MM.1S (cell line): Measurements from ENCODE around the gene PGM1.

Source experiments
- DNase-seq: peaks from one replicate; pipeline ENCODE4 v3.0.0-alpha.2; 2015
- H2AFZ ChIP-seq: fragments of 300-600 bp; sonication (generic); 2 replicates; pipeline ENCODE4 v1.6.0; 2016; ENCODE audit warnings: antibody characterized with exemption, low read length
- H3F3A ChIP-seq: fragments of 300-600 bp; sonication (generic); 2 replicates; pipeline ENCODE4 v1.6.1; 2016; ENCODE audit warnings: mild to moderate bottlenecking, antibody characterized with exemption, low read length, moderate library complexity, mixed read lengths; ENCODE audit not compliant: insufficient read depth
- H3K27ac ChIP-seq: fragments of 300-600 bp; sonication (generic); 2 replicates; pipeline ENCODE4 v1.5.1; 2016; ENCODE audit warnings: mild to moderate bottlenecking, low read length
- H3K27me3 ChIP-seq: fragments of 300-600 bp; sonication (generic); replicated peaks from 2 replicates; pipeline ENCODE4 v1.6.0; 2016; ENCODE audit warnings: low read length; ENCODE audit not compliant: insufficient read depth
- H3K36me3 ChIP-seq: fragments of 300-600 bp; sonication (generic); replicated peaks from 2 replicates; pipeline ENCODE4 v1.6.1; 2016; ENCODE audit warnings: mild to moderate bottlenecking, low read length, mixed read lengths; ENCODE audit not compliant: insufficient read depth
- H3K4me1 ChIP-seq: fragments of 300-600 bp; sonication (generic); 2 replicates; pipeline ENCODE4 v1.6.1; 2016; ENCODE audit warnings: low read length, mixed read lengths
- H3K4me2 ChIP-seq: fragments of 300-600 bp; sonication (generic); 2 replicates; pipeline ENCODE4 v1.6.0; 2016; ENCODE audit warnings: low read depth, low read length
- H3K4me3 ChIP-seq: fragments of 300-600 bp; sonication (generic); 2 replicates; pipeline ENCODE4 v1.5.1; 2016; ENCODE audit warnings: low read length, mixed read lengths
- H3K79me2 ChIP-seq: fragments of 300-600 bp; sonication (generic); 2 replicates; pipeline ENCODE4 v1.6.1; 2016; ENCODE audit warnings: mixed run types, low read length, mixed read lengths
- H3K9ac ChIP-seq: fragments of 300-600 bp; sonication (generic); 2 replicates; pipeline ENCODE4 v1.6.1; 2016; ENCODE audit warnings: low read length, mixed read lengths
- H3K9me2 ChIP-seq: fragments of 300-600 bp; sonication (generic); replicated peaks from 2 replicates; pipeline ENCODE4 v1.6.1; 2016; ENCODE audit warnings: mild to moderate bottlenecking, low read length, mixed read lengths; ENCODE audit not compliant: insufficient read depth
- H3K9me3 ChIP-seq: fragments of 300-600 bp; sonication (generic); replicated peaks from 2 replicates; pipeline ENCODE4 v1.6.1; 2016; ENCODE audit warnings: mild to moderate bottlenecking, low read length, mixed read lengths; ENCODE audit not compliant: insufficient read depth
- H4K20me1 ChIP-seq: fragments of 300-600 bp; sonication (generic); 2 replicates; pipeline ENCODE4 v1.6.1; 2016; ENCODE audit warnings: mild to moderate bottlenecking, low read length, moderate library complexity, mixed read lengths; ENCODE audit not compliant: insufficient read depth
- EZH2 ChIP-seq: fragments of 300-600 bp; sonication (generic); optimal IDR thresholded peaks from 2 replicates; pipeline ENCODE3; 2017; ENCODE audit warnings: low read depth, mild to moderate bottlenecking, antibody characterized with exemption, low read length, mixed read lengths
- EZH2phosphoT487 ChIP-seq: fragments of 300-600 bp; sonication (generic); IDR thresholded peaks from 2 replicates; pipeline ENCODE4 v1.6.1; 2018; ENCODE audit warnings: antibody characterized with exemption, low read length
- TF ChIP-seq, protein P1 (sequence below): fragments of 300-600 bp; sonication (generic); IDR thresholded peaks from 2 replicates; pipeline ENCODE4 v1.5.1; 2016; ENCODE audit warnings: antibody characterized with exemption, low read length, mixed read lengths

Gene PGM1

DNA sequence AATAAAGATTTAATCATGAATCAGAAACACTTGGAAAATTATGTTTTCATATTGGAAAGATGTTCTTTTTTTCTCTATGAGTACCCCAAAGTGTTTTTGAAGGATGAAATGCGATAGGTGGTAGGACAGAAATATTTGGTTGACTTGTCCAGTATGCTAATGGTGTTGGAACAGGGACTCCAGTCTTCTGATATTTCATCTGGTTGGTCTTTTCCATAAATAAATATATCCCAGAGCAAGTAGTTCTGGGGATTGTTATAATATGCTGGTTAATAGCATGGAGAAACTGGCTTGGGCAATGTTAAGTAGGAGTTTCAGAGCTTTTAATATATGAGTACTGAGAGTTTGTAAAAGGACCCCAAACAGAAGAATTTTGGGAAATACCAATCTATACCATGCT lies 8.7 kb downstream of the PGM1 start:
- no peaks in the 10 kb centered on the region for H3K9me3 ChIP-seq
- no peaks in the 10 kb centered on the region for H3K27me3 ChIP-seq
- H3K9ac ChIP-seq, result no peak overlapping the region
- DNase-seq, result no peak
- no peaks in the 10 kb centered on the region for H3K9me2 ChIP-seq
- H2AFZ ChIP-seq, result no peak overlapping the region
- H4K20me1 ChIP-seq, result no peaks in the 10 kb centered on the region
- H3F3A ChIP-seq, result no peaks in the 10 kb centered on the region
- TF ChIP-seq EZH2 (no peak), EZH2phosphoT487 (no peak)
- TF ChIP-seq, protein P1, sequence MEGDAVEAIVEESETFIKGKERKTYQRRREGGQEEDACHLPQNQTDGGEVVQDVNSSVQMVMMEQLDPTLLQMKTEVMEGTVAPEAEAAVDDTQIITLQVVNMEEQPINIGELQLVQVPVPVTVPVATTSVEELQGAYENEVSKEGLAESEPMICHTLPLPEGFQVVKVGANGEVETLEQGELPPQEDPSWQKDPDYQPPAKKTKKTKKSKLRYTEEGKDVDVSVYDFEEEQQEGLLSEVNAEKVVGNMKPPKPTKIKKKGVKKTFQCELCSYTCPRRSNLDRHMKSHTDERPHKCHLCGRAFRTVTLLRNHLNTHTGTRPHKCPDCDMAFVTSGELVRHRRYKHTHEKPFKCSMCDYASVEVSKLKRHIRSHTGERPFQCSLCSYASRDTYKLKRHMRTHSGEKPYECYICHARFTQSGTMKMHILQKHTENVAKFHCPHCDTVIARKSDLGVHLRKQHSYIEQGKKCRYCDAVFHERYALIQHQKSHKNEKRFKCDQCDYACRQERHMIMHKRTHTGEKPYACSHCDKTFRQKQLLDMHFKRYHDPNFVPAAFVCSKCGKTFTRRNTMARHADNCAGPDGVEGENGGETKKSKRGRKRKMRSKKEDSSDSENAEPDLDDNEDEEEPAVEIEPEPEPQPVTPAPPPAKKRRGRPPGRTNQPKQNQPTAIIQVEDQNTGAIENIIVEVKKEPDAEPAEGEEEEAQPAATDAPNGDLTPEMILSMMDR, result no peak
- H3K4me3 ChIP-seq, result no peak overlapping the region
- no peak overlapping the region for H3K27ac ChIP-seq
- peaks cover 34% of the 10 kb centered on the region; the same call in 1 of the 2 replicates for H3K79me2 ChIP-seq
- H3K4me1 ChIP-seq, result no peaks in the 10 kb centered on the region
- H3K4me2 ChIP-seq, result no peak overlapping the region
- no peaks in the 10 kb centered on the region for H3K36me3 ChIP-seq

DNA sequence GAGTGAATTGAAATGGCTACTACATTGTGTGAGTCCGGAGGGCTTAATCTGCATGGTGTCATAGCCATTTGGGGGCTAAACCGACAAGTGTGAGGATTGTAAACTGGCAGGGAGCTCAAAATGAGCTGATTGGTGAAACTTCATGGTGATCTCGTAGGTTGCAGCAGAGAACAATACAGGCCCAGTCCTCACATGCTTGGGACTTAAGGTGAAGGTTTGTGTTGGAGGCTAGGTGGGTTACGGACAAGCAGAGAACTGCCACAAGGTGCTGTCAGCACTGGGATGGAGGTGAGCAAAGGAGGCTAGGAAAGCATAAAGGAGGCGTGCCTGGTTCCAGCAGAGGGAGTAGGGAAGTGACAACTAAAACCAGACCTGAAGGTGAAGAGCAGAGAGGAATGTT lies 9.4 kb downstream of the PGM1 start:
- Histone ChIP-seq H3K36me3 (no peaks in the 10 kb centered on the region), H3K4me1 (no peaks in the 10 kb centered on the region), H3K27me3 (no peaks in the 10 kb centered on the region), H3K79me2 (peaks cover 32% of the 10 kb centered on the region; the same call in 1 of the 2 replicates), H3K4me3 (no peak overlapping the region), H3K27ac (no peak overlapping the region), H3F3A (no peaks in the 10 kb centered on the region), H3K9me2 (no peaks in the 10 kb centered on the region), H3K4me2 (no peak overlapping the region), H2AFZ (no peak overlapping the region), H3K9ac (no peak overlapping the region), H3K9me3 (no peaks in the 10 kb centered on the region), H4K20me1 (no peaks in the 10 kb centered on the region)
- DNase-seq, result no peak
- TF ChIP-seq, protein P1, result no peak
- TF ChIP-seq EZH2 (no peak), EZH2phosphoT487 (no peak)

DNA sequence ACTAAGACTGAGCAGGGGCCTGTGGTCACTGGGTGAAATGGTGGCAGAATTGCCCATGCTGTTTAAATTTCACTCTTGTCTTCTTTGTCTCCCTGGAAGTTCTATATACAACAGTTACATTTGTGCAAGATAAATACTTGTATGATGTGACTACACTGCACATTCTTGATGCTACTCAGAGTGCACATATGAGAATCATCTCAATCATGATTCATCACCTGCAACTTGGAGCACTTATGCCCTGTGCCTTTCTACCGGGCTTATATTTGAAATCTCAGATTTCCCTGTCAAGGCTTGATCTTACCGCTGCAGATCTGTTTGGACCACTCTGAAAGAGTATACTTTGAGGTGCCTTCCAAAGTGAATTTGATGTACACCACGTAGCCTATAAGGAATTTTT lies 10.6 kb downstream of the PGM1 start:
- TF ChIP-seq, protein P1, result no peak
- TF ChIP-seq EZH2 (no peak), EZH2phosphoT487 (no peak)
- no peak for DNase-seq
- Histone ChIP-seq H3K4me1 (no peaks in the 10 kb centered on the region), H3F3A (no peaks in the 10 kb centered on the region), H3K9me2 (no peaks in the 10 kb centered on the region), H3K4me2 (no peak overlapping the region), H4K20me1 (no peaks in the 10 kb centered on the region), H3K79me2 (peaks cover 27% of the 10 kb centered on the region; the same call in 1 of the 2 replicates), H3K27ac (no peak overlapping the region), H3K27me3 (no peaks in the 10 kb centered on the region), H3K9me3 (no peaks in the 10 kb centered on the region), H3K4me3 (no peak overlapping the region), H3K9ac (no peak overlapping the region), H3K36me3 (no peaks in the 10 kb centered on the region), H2AFZ (no peak overlapping the region)
